GDM1 (cell line): ENCODE results near the gene SLCO1A2.
"Not testable (repeated sequence)": the region's sequence is repeated elsewhere in the genome, so short reads cannot be mapped to it uniquely, and the experiment has no call there.

Experiments used
- DNase-seq: peaks from one replicate; lab custom pipeline; 2025; lab: John Stamatoyannopoulos, UW

SLCO1A2 gene

GRCh38 chr12:21334771-21335325 is at the start of gene SLCO1A2:
TSS of gene SLCO1A2 (minus strand) at chr12:21334917. CDS start at chr12:21334647, 270 bp downstream.
- DNase-seq, result no peak

GRCh38 chr12:21384261-21384660 is 49.5 kb upstream of the SLCO1A2 start:
- no peak for DNase-seq

- not testable (repeated sequence) for DNase-seq
Measured at GRCh38 chr12:21381320-21381719, 46.6 kb upstream of the SLCO1A2 start.

DNA sequence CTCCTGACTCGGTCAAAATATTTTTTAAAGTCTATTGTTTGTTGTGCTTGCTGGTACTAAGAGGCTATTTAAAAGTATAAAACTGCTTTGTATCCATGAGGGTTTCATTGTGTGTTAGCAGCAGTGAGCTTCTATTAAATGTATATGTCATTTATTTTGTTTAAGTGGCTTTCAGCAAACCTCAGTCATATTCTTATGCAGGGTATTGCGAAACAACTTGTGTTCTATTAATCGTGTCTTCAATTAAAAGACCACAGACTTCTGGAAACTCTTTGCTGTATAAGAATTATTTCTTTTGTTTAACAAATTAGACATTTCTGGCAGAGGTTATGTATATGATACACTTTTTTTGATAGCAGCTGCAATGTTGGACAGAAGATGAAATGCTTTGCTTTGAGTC is 44.5 kb upstream of the SLCO1A2 start:
- DNase-seq, result no peak

- no peak for DNase-seq
Measured at GRCh38 chr12:21372602-21373001, 37.9 kb upstream of the SLCO1A2 start, which contains the start of gene IAPP. TSS of gene IAPP (plus strand) at chr12:21372902. CDS start at chr12:21373352, 450 bp downstream.

DNA sequence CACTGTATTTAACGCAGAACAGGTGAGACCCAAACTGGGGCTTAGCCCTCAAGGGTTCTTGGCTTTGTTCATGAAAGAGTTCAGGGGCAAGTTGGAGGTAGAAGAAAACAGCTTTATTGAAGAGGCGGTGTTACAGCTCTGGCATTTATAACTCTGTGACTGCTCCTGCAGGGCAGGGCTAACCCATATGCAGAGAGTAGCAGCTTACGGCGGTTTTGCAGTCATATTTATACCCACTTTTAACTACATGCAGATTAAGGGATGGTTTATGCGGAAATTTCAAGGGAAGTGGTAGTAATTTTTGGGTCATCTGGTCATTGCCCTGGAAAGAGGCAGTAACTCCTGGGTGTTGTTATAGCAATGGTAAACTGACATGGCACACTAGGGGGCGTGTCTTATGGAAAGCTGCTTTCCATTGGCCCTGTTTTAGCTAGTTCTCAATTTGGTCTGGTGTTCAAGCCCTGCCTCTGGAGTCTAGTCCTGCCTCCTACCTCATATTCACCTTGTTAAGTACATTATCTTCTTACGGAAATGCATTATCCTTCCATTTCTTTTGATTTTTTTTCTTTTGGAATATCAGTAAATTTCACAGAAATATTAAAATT is 36.2 kb upstream of the SLCO1A2 start:
- no peak for DNase-seq

GRCh38 chr12:21369141-21369980 is 34.6 kb upstream of the SLCO1A2 start:
- DNase-seq, result no peak

- not testable (repeated sequence) for DNase-seq
Measured at GRCh38 chr12:21360632-21361031, 25.9 kb upstream of the SLCO1A2 start.

DNA sequence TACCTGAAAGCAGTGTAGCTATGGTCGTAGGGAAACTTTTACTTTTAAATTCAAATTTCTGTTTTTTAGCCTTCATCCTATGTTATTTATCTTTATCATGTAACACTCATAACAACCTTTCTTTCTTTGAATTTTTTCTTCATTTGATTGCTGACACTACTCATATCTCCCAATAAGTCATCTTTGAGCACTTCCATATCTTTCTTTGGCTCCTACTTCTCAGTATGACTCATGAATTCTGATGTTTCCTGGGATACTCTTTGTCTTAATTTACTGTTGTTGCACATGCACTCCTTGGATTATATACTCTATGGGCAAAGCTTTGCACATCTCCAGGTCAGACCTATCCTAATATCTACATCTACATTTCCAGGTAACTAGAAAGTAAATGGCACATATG is 19.9 kb upstream of the SLCO1A2 start:
- DNase-seq, result no peak

- no peak for DNase-seq
Measured at GRCh38 chr12:21353948-21354347, 19.2 kb upstream of the SLCO1A2 start.

GRCh38 chr12:21353487-21353886 is 18.8 kb upstream of the SLCO1A2 start:
- no peak for DNase-seq

- no peak for DNase-seq
Measured at GRCh38 chr12:21350975-21351374, 16.3 kb upstream of the SLCO1A2 start.

DNA sequence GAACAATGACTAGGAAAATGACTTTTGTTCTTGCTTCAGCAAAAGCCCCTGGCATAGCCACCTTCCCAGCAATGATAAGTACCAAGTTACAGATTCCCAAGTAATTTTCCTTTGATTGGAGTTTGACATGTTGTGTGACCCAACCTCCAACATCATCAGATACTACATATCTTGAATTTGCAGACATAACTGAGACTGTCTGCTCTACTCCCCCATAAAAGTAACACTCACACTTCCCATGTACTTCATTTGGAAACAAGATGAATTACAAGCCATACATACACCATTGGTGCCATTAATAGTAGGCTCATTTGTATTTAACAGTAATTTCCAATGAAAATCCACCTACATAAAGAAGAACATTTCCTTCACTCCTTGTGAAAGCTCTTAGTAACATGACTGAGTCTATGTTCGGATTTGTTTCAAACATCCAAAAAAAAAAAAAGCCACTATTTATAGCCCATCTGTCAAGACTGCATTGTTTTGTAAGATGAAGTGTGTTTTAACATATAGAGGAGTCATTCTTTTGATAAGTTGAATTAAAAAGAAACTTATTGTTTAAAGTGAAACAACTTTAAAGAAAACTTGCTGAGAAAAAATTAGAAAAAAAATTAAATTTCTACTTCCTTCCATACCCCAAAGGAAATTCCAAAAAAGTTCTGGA is 12.0 kb upstream of the SLCO1A2 start:
- no peak for DNase-seq

- DNase-seq, result no peak
Measured at GRCh38 chr12:21343636-21344035, 8.9 kb upstream of the SLCO1A2 start.

- no peak for DNase-seq
Measured at GRCh38 chr12:21341769-21342168, 7.1 kb upstream of the SLCO1A2 start.

DNA sequence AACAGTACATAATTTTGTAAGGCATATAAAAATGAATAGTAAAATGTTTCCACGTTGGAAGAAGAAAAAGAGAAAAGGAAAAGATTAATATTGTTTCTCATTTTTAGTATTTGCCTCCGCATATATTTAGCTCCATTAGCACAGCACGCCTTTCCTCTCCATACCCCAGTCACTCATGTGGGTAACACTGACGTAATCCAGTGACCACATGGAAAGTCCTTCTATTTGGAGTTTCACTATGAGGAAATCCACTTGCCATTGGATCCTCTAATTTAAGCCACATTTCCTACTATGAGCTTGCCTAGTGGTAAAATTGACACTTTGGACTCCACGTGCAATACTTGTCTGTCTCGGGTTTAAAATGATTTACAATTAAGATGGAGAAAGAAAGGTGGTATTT is 5.7 kb upstream of the SLCO1A2 start:
- DNase-seq, result no peak

DNA sequence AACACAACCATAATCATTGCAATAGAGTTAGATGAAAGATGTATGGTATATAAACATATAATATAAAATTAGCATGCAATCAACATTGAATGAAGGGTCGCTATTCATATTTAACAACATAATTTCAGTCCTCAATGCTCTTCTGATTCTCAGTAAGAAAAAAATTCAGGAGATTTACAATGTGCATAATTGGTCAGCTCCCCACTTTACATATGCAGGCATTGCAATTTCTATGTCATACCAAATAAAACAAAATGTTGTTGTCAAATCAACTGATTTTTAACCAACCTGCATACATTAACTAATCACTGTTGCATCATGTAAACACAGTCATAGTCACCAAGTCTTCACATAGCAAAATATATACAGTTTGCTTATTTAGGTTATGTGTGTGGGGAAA is 5.2 kb upstream of the SLCO1A2 start:
- no peak for DNase-seq

- DNase-seq, result no peak
Measured at GRCh38 chr12:21337959-21338744, 3.4 kb upstream of the SLCO1A2 start.

- no peak for DNase-seq
Measured at GRCh38 chr12:21337453-21337852, 2.7 kb upstream of the SLCO1A2 start.

GRCh38 chr12:21336656-21337055 is 1.9 kb upstream of the SLCO1A2 start:
- DNase-seq, result no peak

- DNase-seq, result no peak
Measured at GRCh38 chr12:21330682-21331253, 3.9 kb downstream of the SLCO1A2 start.
